ENCODE results near the gene COL28A1. TPM values are rescaled to one million over a fixed set of nuclear protein-coding genes. Genes with fewer than 3 reads are reported as not detected.
A peak's percentile ranks its signal among the peaks of the same experiment; 100 is the strongest.

Gene COL28A1
- under 1 TPM in 2 of 3 donors, not detected in 1; 0.08 to 0.10 TPM for total RNA-seq

DNA sequence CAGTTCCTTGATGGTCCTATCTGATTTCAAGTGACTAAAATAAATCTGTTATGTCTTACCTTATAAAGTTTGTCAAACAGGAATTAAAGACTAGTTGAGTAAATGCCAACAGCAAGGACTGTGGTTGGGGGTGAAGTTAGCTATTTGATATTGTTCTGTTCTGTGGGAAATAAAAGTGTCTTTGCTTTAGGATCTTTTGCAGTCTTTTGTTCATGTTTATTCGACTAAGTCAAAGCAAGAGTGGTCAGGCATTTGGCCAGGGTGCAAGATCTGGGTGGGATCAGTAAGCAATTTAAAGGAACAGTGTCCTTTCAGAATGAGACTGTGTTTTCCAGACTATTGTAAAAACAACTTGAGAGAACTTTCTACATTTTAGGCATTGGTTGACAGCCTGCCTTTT, at the start of gene COL28A1:
TSS of gene COL28A1 (minus strand) at position 183 of the 400 bp plus-strand sequence. CDS start 2,998 bp downstream, outside the sequence.
- ATAC-seq (no peak), DNase-seq (no peak)
- peaks cover 7% of the 10 kb centered on the region for H3K27me3 Mint-ChIP-seq (ENCODE audit: low read depth)
- no peaks in the 10 kb centered on the region for H3K9me3 Mint-ChIP-seq
- H3K4me1 Mint-ChIP-seq (ENCODE audit: low read depth) = no peaks in the 10 kb centered on the region
- H3K36me3 Mint-ChIP-seq (ENCODE audit: insufficient read depth) = no peaks in the 10 kb centered on the region
- H3K4me3 Mint-ChIP-seq = no peak within 1 kb of the TSS

DNA sequence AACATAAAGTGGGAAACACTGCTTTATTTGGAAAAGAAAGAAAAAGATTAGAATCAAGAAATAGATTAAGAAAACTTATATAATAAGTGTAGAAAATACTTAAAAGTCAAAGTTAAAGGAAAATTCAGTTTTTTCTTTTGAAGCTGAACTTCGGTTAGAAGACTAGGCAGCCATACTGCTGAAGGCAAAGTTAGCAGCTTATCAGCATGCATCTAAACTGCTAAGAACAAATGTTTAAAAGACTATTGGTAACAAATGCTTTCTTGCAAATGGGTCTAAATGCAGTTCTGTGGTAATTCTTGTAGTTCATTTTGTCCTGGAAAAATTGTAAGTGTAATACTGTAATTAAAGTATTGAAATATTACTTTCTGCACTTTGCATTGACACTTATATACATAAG, 49.0 kb upstream of the COL28A1 start:
- no peak for DNase-seq
- Mint-ChIP-seq H3K4me1 (ENCODE audit: low read depth) (peaks cover under 1% of the 10 kb centered on the region), H3K9me3 (no peaks in the 10 kb centered on the region), H3K36me3 (ENCODE audit: insufficient read depth) (peaks cover 9% of the 10 kb centered on the region), H3K27me3 (ENCODE audit: low read depth) (no peaks in the 10 kb centered on the region), H3K4me3 (no peak overlapping the region)
- ATAC-seq = no peak

DNA sequence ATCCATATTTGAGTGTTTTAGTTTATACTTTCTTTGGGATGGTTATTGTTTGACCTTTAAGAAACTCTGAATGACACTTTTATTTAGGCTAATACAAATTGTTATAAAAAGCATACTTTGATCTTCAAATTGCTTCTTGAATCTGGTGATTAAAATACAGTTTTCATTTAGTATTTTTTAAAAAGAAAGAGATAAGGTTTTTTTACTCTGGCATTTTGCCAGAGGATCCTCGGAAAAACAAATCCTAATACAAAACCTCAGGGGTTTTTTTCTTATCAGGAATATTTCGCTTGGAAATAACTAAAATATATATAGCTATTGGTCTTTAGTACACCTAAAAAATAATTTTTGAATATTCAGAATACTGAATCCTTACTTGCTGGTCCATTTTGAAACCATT, 48.1 kb upstream of the COL28A1 start:
- DNase-seq (no peak), ATAC-seq (no peak)
- H3K4me1 Mint-ChIP-seq (ENCODE audit: low read depth) = peaks cover 2% of the 10 kb centered on the region
- H3K9me3 Mint-ChIP-seq = no peaks in the 10 kb centered on the region
- no peaks in the 10 kb centered on the region for H3K27me3 Mint-ChIP-seq (ENCODE audit: low read depth)
- no peak overlapping the region for H3K4me3 Mint-ChIP-seq
- peaks cover 12% of the 10 kb centered on the region for H3K36me3 Mint-ChIP-seq (ENCODE audit: insufficient read depth)

DNA sequence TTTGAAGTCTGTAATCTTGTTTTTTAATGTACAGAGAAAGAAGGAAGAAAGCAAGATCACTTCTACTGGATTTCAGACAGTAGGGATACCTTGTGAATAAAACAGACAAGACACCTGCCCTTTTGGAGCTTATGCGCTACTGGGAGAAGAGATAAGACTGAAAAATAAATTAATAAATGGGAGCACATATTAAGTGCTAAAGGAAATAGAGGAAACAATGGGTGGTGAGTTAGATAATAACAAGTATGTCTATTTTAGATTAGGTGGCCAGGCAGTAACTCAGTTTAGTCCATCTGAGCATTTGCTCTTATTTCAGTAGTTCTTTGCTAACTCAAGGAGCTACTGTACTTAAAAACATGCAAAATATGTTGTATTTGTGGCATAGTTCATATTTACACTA, 46.9 kb upstream of the COL28A1 start:
- no peaks in the 10 kb centered on the region for H3K27me3 Mint-ChIP-seq (ENCODE audit: low read depth)
- peaks cover 12% of the 10 kb centered on the region for H3K36me3 Mint-ChIP-seq (ENCODE audit: insufficient read depth)
- ATAC-seq = no peak
- peaks cover 2% of the 10 kb centered on the region for H3K4me1 Mint-ChIP-seq (ENCODE audit: low read depth)
- DNase-seq = no peak
- no peak overlapping the region for H3K4me3 Mint-ChIP-seq
- H3K9me3 Mint-ChIP-seq = no peaks in the 10 kb centered on the region

DNA sequence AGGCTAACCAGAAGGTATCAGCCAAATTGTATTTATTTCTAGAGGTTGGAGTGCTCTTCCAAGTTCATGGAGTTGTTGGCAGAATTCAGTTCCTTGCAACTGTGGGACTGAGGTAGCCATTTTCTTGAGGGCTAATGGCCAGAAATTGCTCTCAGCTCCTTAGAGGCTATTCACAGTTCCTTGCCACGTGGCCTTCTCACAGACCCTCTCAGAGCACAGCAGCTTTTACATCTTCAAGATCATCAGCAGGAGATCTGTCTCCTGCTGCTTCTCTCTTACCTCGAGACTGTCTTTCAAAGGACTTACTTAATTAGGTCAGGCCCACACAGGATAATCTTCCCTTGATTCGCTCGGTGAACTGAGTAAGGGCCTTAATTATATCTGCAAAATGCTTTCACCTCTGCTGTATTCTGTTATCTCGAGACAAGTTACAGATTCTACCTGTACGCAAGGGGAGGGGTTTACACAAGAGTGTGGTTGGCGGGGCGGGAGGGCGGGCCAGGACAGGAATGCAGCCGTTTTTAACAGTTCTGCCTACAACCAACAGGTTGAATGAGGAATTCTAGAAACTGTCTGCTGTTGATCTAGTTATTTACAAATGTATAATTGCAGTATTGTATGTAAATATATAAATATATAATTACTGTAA, 46.0 kb upstream of the COL28A1 start:
- ATAC-seq (no peak), DNase-seq (no peak)
- no peaks in the 10 kb centered on the region for H3K9me3 Mint-ChIP-seq
- H3K36me3 Mint-ChIP-seq (ENCODE audit: insufficient read depth) = peaks cover 12% of the 10 kb centered on the region
- peaks cover 2% of the 10 kb centered on the region for H3K4me1 Mint-ChIP-seq (ENCODE audit: low read depth)
- H3K4me3 Mint-ChIP-seq = no peak overlapping the region
- H3K27me3 Mint-ChIP-seq (ENCODE audit: low read depth) = no peaks in the 10 kb centered on the region

DNA sequence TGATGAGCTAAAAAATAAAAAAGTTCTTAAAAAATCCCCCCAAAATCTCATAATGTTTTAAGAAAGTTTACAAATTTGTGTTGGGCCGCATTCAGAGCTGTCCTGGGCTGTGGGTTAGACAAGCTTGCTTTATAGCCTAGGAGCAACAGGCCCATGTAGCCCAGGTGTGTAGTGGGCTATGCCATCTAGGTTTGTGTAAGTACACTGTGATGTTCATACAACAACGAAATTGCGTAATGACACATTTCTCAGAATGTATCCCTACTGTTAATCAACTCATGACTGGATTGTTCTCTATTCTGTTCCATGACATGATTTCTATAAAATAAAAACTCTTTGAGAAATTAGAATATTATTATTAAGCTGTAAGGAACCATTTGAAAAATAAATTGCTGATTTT, 44.0 kb upstream of the COL28A1 start:
- Mint-ChIP-seq H3K36me3 (ENCODE audit: insufficient read depth) (peaks cover 9% of the 10 kb centered on the region), H3K4me1 (ENCODE audit: low read depth) (peaks cover 2% of the 10 kb centered on the region), H3K4me3 (no peak overlapping the region), H3K9me3 (no peaks in the 10 kb centered on the region), H3K27me3 (ENCODE audit: low read depth) (no peaks in the 10 kb centered on the region)
- DNase-seq = no peak
- ATAC-seq = no peak

DNA sequence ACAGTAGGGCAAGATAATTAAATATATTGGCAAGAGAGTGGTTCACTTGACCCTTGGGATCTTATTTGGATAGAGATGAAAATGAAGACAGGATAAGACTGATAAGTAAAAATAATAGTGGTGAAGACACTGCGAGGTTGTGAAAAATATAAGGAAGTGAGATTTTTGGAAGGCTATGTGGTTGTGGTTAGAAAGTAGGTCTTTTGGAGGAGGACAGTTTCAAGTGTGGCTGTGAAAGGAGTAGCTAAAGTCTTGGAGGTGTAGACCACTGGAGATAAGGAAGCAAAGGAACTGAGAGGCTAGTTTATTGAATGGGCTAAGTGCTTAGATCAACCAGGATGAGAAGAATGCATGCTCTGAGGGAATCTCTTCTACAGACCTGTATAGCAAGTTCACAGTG, 42.2 kb upstream of the COL28A1 start:
- ATAC-seq (no peak), DNase-seq (no peak)
- Mint-ChIP-seq H3K4me1 (ENCODE audit: low read depth) (peaks cover 4% of the 10 kb centered on the region), H3K4me3 (no peak overlapping the region), H3K27me3 (ENCODE audit: low read depth) (no peaks in the 10 kb centered on the region), H3K36me3 (ENCODE audit: insufficient read depth) (peaks cover 17% of the 10 kb centered on the region), H3K9me3 (no peaks in the 10 kb centered on the region)

DNA sequence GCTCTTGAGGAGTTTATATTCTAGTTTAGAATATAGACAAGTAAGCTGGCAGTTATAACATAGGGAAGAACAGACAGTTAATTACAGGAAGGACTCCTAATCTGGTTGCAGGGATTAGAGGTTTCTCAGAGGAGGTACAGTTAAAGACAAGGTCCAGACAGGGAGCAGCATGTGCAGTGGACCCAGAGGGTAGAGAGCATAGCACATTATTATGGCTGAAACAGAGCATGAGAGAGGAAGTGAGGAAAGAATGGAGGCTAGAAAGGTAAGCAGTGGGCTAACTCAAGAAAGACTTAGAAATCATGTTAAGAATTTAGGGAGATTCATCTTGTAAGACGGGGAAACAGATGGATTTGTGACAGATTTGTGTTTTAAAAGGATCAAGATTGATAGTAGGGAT, 40.7 kb upstream of the COL28A1 start:
- Mint-ChIP-seq H3K36me3 (ENCODE audit: insufficient read depth) (peaks cover 18% of the 10 kb centered on the region), H3K4me1 (ENCODE audit: low read depth) (peaks cover 10% of the 10 kb centered on the region), H3K27me3 (ENCODE audit: low read depth) (no peaks in the 10 kb centered on the region), H3K9me3 (no peaks in the 10 kb centered on the region), H3K4me3 (no peak overlapping the region)
- no peak for ATAC-seq
- DNase-seq = no peak

DNA sequence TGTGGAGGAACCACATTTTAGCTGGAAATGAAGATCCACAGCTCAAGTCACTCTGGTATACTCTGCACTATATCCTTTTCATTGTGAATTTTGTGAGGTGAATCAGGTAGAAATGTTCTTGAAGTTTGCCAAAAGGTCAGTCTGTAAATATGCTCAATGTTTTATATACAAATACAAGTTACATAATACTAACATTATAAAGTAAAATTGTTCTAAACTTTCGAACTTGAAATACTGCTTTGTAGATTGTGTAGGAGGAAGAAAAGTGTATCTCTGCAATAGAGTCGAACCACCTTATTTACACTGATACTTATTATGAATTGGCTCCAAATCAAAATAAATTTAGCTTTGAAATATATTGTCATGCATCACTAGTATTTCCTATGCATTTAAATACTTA, 38.0 kb upstream of the COL28A1 start:
- no peaks in the 10 kb centered on the region for H3K27me3 Mint-ChIP-seq (ENCODE audit: low read depth)
- no peak for ATAC-seq

DNA sequence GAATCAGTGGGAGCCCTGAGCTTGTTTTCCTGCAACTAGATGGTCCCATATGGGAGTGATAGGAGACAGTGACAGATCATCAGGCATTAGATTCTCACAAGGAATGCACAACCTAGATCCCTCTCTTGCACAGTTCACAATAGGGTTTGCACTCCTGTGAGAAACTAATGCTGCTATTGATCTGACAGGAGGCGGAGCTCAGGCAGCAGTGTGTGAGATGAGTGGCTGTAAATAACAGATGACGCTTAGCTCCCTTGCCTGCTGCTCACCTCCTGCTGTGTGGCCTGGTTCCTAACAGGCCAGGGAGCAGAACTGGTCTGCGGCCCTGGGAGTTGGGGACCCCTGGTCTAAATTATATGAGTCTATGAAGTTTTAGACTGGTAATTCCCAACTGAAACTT, 34.9 kb upstream of the COL28A1 start:
- no peak for DNase-seq
- Mint-ChIP-seq H3K9me3 (no peaks in the 10 kb centered on the region), H3K36me3 (ENCODE audit: insufficient read depth) (peaks cover 25% of the 10 kb centered on the region), H3K27me3 (ENCODE audit: low read depth) (no peaks in the 10 kb centered on the region), H3K4me3 (no peak overlapping the region), H3K4me1 (ENCODE audit: low read depth) (peaks cover 44% of the 10 kb centered on the region)
- ATAC-seq = no peak

More for the DNA sequence above, 38.0 kb upstream of the COL28A1 start:
- no peaks in the 10 kb centered on the region for H3K9me3 Mint-ChIP-seq
- H3K36me3 Mint-ChIP-seq (ENCODE audit: insufficient read depth) = peaks cover 25% of the 10 kb centered on the region
- H3K4me1 Mint-ChIP-seq (ENCODE audit: low read depth) = peaks cover 30% of the 10 kb centered on the region
- no peak for DNase-seq
- H3K4me3 Mint-ChIP-seq = no peak overlapping the region

DNA sequence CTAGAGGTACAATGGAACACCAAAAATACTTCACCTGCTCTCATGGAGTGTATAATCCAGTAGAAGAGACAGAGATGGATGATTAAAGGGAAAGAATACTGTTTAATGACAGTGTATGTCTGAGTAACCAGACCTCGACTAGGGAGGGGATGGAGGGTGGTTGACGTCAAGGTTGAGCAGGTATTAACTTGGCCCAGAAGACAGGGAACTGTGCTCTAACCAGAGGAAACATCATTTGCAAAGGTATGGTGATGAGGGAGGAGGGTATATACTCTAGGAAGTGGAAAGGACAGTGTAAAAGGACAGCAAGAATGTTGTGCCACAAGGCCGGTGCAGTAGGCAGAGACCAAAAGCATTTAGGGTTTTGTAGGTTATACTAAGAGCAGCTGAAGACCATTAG, 33.9 kb upstream of the COL28A1 start:
- H3K36me3 Mint-ChIP-seq (ENCODE audit: insufficient read depth) = peaks cover 25% of the 10 kb centered on the region
- H3K4me1 Mint-ChIP-seq (ENCODE audit: low read depth) = peaks cover 44% of the 10 kb centered on the region
- peak overlapping the region; percentile 84 for H3K4me3 Mint-ChIP-seq
- H3K27me3 Mint-ChIP-seq (ENCODE audit: low read depth) = no peaks in the 10 kb centered on the region
- DNase-seq = no peak
- no peaks in the 10 kb centered on the region for H3K9me3 Mint-ChIP-seq
- ATAC-seq = no peak

DNA sequence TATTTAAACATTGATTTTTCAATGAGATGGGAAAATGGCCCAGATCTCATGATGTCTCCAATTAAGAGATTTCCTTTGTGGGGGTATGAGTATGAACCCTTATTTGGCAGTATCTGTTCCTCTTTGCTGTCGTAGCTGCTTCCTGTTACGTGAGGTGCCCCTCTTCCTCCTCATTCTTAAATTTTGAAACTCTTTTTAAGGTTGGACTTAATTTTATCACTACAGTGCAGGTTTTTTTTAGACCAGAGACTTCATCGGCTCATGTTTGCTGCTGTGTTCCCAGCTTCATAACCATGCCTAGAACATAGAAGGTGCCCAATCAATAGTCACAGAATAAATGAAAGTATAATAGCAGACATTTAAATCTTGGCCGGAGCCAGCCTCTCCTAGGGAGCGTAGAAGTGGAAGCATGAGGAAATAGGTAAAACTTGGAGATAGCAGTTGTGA, 33.4 kb upstream of the COL28A1 start:
- DNase-seq (no peak), ATAC-seq (no peak)
- peak overlapping the region; percentile 84 for H3K4me3 Mint-ChIP-seq
- H3K9me3 Mint-ChIP-seq = no peaks in the 10 kb centered on the region
- no peaks in the 10 kb centered on the region for H3K27me3 Mint-ChIP-seq (ENCODE audit: low read depth)
- peaks cover 21% of the 10 kb centered on the region for H3K36me3 Mint-ChIP-seq (ENCODE audit: insufficient read depth)
- peaks cover 44% of the 10 kb centered on the region for H3K4me1 Mint-ChIP-seq (ENCODE audit: low read depth)

DNA sequence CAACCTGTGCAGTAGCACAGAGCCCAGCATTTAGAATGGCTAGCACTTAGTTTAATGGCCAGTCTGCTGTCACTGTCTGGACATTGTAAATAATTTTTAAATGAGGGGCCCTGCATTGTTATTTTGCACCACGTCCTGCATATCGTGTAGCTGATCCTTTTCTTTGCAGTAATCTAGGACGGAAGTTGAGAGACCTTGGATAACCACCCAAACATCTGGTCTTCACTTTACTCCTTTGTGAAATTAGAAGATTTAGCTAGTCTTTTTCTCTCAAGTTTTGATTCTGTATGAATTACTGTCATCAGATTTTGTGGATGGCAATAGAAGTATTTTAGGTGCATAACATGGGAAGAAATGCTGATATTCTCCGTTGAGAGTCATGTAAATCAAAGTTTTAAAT, 32.9 kb upstream of the COL28A1 start:
- peak overlapping the region; percentile 84 for H3K4me3 Mint-ChIP-seq
- H3K4me1 Mint-ChIP-seq (ENCODE audit: low read depth) = peaks cover 44% of the 10 kb centered on the region
- H3K9me3 Mint-ChIP-seq = no peaks in the 10 kb centered on the region
- no peak for ATAC-seq
- H3K36me3 Mint-ChIP-seq (ENCODE audit: insufficient read depth) = peaks cover 18% of the 10 kb centered on the region
- H3K27me3 Mint-ChIP-seq (ENCODE audit: low read depth) = no peaks in the 10 kb centered on the region
- DNase-seq = no peak

DNA sequence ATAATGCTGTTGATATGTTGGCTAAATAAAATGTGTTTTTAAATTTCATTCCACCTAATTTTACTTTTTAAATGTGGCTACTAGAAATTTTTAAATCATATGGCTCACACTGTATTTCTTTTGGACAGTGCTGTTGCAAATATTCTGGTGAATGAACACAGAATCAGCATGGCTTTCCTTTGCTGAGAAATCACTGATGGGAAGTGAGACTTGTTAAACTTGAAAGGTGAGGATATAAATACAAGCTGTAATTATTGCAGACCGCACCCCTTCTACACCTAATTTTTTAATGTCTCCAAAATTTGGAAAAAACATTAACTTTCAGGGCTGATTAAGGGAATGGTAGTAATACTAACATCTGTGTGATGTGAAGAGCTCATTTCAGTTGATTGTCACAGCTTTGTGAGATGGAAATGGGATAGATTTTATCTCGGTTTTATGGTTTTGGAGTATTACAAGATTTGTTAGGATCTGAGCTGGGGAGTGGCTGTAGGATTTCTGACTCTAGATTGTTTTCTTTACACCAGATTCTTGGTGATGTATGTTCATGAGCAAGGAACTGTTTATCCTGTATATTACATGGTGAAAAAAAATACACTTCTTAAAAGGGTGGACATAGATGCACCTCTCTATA, 32.3 kb upstream of the COL28A1 start:
- Mint-ChIP-seq H3K36me3 (ENCODE audit: insufficient read depth) (peaks cover 16% of the 10 kb centered on the region), H3K27me3 (ENCODE audit: low read depth) (no peaks in the 10 kb centered on the region), H3K9me3 (no peaks in the 10 kb centered on the region), H3K4me3 (peak overlapping the region; percentile 84), H3K4me1 (ENCODE audit: low read depth) (peaks cover 43% of the 10 kb centered on the region)
- ATAC-seq (no peak), DNase-seq (no peak)

All from activated T-cell treated with anti-CD3 and anti-CD28 coated beads, Interleukin-2, amount 50 U/mL, for 4 hours (primary cell).